Neural crest cell (in vitro differentiated cells): ENCODE results near the gene TMEM219. TPM values are rescaled to one million over a fixed set of nuclear protein-coding genes. Genes with fewer than 3 reads are reported as not detected.
A peak's percentile ranks its signal among the peaks of the same experiment; 100 is the strongest.

Experiments
- DNase-seq: peaks from one replicate; pipeline ENCODE4 v3.0.0; 2021; ENCODE audit warnings: low read depth, mixed read lengths, low spot score
- H3K27ac Mint-ChIP-seq: one replicate; pipeline ENCODE4 v1.8.0; 2021; ENCODE audit warnings: mild to moderate bottlenecking, mixed read lengths; ENCODE audit not compliant: unreplicated experiment
- H3K27me3 Mint-ChIP-seq: 2 replicates; pipeline ENCODE4 v1.8.0; 2021; ENCODE audit warnings: low read depth, mild to moderate bottlenecking, mixed read lengths
- H3K36me3 Mint-ChIP-seq: 2 replicates; pipeline ENCODE4 v1.8.0; 2021; ENCODE audit warnings: low read depth, mild to moderate bottlenecking, mixed read lengths
- H3K4me1 Mint-ChIP-seq: 2 replicates; pipeline ENCODE4 v1.8.0; 2021; ENCODE audit warnings: mixed read lengths
- H3K4me3 Mint-ChIP-seq: one replicate; pipeline ENCODE4 v1.8.0; 2021; ENCODE audit warnings: mild to moderate bottlenecking, mixed read lengths
- H3K9me3 Mint-ChIP-seq: 2 replicates; pipeline ENCODE4 v1.8.0; 2021; ENCODE audit warnings: mixed read lengths
- total RNA-seq: library from RNA; stranded (reverse); gene quantifications from 2 replicates; pipeline ENCODE4 v1.2.1, GENCODE V29; 2021
- TF ChIP-seq, protein P1 (sequence below): fragments of 200-600 bp; sonication (generic); conservative IDR thresholded peaks from 2 replicates; pipeline ENCODE4 v1.5.0; 2021; ENCODE audit warnings: antibody characterized with exemption, mild to moderate bottlenecking

Gene TMEM219
- total RNA-seq, 1 donor from 2014 or later: 74.0 TPM

DNA sequence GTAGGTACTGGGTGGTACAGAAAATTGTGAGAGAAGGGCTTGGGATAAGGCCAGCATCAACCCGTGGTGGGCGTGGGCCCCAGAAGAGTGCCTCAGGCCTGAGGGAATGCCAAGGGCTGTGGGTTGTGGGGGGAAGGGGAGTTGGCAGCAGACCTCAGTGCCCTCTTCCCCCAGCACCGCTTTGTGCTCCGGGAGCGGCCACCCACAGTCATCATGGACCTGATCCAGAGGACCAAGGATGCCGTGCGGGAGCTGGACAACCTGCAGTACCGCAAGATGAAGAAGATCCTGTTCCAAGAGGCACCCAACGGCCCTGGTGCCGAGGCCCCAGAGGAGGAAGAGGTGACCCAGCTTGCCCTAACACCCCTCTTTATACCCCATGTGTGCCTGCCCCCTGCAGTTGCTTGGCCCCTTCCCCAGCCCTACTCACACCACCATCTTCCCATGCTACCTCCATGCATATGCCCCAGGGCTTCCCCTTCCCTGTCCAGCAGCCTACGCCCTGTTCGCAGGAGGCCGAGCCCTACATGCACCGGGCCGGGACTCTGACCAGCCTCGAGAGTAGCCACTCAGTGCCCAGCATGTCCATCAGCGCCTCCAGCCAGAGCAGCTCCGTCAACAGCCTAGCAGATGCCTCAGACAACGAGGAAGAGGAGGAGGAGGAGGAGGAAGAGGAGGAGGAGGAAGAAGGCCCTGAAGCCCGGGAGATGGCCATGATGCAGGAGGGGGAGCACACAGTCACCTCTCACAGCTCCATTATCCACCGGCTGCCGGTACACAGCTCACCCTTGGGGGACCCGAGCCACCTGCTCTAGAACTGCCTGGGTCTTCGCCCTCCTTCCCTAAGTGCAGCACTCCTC, 20.9 kb downstream of the TMEM219 start:
- H3K36me3 Mint-ChIP-seq: peaks cover 16% of the 10 kb centered on the region
- DNase-seq: no peak

DNA sequence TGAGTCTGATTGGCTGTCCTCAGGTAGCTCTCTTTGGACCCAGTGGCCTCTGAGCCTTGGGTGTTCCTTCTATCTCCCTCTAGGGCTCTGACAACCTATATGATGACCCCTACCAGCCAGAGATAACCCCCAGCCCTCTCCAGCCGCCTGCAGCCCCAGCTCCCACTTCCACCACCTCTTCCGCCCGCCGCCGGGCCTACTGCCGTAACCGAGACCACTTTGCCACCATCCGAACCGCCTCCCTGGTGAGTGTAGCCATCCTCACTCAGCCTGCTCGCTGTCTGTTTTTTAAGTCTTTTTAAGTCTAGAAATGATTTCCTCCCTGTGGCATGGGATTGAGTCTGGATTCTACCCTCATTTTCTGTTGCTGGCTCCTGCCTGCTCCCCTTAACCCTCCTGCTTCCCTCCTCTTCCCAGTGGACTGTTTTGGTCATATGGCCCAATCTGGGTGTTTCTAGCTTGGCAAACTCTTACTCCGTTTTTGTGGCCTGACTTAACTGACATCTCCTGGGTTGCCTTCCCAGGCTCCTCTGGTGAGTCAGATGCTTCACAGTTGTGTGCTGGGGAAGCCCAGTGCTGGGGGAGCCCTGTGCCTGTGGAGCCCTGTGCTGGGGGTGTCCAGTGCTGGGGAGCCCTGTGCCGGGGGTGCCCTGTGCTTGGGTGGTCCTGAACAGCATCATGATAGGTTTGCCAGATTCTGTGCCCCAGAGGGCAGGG, 21.7 kb downstream of the TMEM219 start:
- Mint-ChIP-seq H3K36me3 (peaks cover 16% of the 10 kb centered on the region), H3K27me3 (no peaks in the 10 kb centered on the region), H3K4me1 (peaks cover 8% of the 10 kb centered on the region), H3K9me3 (no peaks in the 10 kb centered on the region), H3K4me3 (no peak overlapping the region), H3K27ac (no peak overlapping the region)
- TF ChIP-seq, protein P1, sequence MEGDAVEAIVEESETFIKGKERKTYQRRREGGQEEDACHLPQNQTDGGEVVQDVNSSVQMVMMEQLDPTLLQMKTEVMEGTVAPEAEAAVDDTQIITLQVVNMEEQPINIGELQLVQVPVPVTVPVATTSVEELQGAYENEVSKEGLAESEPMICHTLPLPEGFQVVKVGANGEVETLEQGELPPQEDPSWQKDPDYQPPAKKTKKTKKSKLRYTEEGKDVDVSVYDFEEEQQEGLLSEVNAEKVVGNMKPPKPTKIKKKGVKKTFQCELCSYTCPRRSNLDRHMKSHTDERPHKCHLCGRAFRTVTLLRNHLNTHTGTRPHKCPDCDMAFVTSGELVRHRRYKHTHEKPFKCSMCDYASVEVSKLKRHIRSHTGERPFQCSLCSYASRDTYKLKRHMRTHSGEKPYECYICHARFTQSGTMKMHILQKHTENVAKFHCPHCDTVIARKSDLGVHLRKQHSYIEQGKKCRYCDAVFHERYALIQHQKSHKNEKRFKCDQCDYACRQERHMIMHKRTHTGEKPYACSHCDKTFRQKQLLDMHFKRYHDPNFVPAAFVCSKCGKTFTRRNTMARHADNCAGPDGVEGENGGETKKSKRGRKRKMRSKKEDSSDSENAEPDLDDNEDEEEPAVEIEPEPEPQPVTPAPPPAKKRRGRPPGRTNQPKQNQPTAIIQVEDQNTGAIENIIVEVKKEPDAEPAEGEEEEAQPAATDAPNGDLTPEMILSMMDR: no peak
- no peak for DNase-seq

More for the DNA sequence above, 20.9 kb downstream of the TMEM219 start:
- TF ChIP-seq, protein P1: no peak
- H3K9me3 Mint-ChIP-seq: no peaks in the 10 kb centered on the region
- no peaks in the 10 kb centered on the region for H3K27me3 Mint-ChIP-seq
- peaks cover under 1% of the 10 kb centered on the region for H3K4me1 Mint-ChIP-seq
- H3K4me3 Mint-ChIP-seq: no peak overlapping the region
- H3K27ac Mint-ChIP-seq: no peak overlapping the region

DNA sequence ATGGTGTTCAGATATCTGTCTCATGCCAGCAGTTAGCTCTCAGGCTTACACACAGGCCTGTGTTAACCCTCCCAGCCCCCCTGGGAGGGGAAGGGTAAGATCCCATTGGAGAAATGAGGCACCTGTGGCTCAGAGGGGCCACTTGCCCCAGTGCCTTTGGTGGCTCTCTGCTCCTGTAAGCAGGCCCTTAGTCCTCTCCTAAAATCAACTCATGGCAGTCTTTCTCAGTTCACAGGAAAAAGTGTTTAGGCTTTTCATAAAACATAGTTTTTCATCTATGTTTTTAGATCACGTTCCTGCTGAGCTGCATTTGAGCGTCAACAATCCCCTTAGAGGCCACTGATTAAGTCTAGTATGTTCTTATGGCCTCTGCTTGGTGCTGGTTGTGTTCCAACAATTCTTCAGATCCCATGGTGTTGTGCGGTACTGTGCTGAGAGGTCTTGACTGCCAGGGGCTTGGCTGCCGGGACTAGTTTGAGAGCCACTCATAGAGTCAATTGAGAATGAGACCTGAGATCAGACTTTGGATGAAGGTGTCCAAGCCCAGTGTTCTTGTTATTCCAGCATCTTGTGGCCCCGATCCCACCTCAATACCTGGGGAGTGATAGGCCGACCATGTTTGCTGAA, 22.4 kb downstream of the TMEM219 start:
- no peak overlapping the region for H3K4me3 Mint-ChIP-seq
- no peak overlapping the region for H3K27ac Mint-ChIP-seq
- DNase-seq: no peak
- TF ChIP-seq, protein P1: no peak
- H3K36me3 Mint-ChIP-seq: peaks cover 13% of the 10 kb centered on the region
- no peaks in the 10 kb centered on the region for H3K27me3 Mint-ChIP-seq
- peaks cover 13% of the 10 kb centered on the region for H3K4me1 Mint-ChIP-seq
- no peaks in the 10 kb centered on the region for H3K9me3 Mint-ChIP-seq

DNA sequence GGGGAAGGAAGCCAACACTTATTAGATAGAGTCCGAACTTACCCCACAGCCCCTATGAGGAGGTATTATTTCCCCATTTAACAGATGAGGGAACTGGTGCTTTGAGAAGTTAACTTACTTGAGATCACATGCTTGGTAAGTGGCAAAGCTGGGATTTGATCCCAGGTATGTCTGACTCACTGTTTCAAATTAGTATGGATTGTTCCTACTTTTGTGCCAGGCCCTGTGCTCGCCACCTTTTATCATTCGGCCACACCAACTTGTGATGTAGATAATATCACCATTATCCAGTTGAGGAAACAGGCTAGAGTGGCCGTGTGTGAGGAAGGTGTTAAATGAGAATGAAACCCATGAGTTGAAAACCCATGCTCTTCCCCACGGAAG, 22.9 kb downstream of the TMEM219 start:
- TF ChIP-seq, protein P1: no peak
- Mint-ChIP-seq H3K36me3 (peaks cover 13% of the 10 kb centered on the region), H3K4me1 (peaks cover 13% of the 10 kb centered on the region), H3K9me3 (no peaks in the 10 kb centered on the region), H3K4me3 (no peak overlapping the region), H3K27me3 (no peaks in the 10 kb centered on the region), H3K27ac (no peak overlapping the region)
- DNase-seq: no peak

DNA sequence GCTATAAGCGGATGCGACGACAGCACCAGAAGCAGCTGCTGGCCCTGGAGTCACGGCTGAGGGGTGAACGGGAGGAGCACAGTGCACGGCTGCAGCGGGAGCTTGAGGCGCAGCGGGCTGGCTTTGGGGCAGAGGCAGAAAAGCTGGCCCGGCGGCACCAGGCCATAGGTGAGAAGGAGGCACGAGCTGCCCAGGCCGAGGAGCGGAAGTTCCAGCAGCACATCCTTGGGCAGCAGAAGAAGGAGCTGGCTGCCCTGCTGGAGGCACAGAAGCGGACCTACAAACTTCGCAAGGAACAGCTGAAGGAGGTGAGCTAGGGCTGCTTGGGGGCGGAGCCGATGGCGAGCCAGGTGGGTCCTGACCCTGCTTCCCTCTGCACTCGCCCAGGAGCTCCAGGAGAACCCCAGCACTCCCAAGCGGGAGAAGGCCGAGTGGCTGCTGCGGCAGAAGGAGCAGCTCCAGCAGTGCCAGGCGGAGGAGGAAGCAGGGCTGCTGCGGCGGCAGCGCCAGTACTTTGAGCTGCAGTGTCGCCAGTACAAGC, 23.5 kb downstream of the TMEM219 start:
- TF ChIP-seq, protein P1: no peak
- no peak overlapping the region for H3K4me3 Mint-ChIP-seq
- H3K27ac Mint-ChIP-seq: peak overlapping the region; percentile 27
- peaks cover 13% of the 10 kb centered on the region for H3K4me1 Mint-ChIP-seq
- no peak for DNase-seq
- peaks cover 13% of the 10 kb centered on the region for H3K36me3 Mint-ChIP-seq
- H3K9me3 Mint-ChIP-seq: no peaks in the 10 kb centered on the region
- H3K27me3 Mint-ChIP-seq: no peaks in the 10 kb centered on the region
